HAP-1 (cell line): ENCODE results near the gene TALDO1.

Experiments
- DNase-seq, 2 experiments: peaks; one replicate each; pipeline ENCODE4 v3.0.0-alpha.2; 2016 to 2020; ENCODE audit warnings: low spot score in 2 of 2
- H3K27me3 ChIP-seq: fragments of 250-450 bp; sonication (Bioruptor Pico); 2 replicates; pipeline ENCODE4 v1.5.1; 2020; ENCODE audit warnings: low read depth, mild to moderate bottlenecking, moderate library complexity
- H3K36me3 ChIP-seq: fragments of 250-450 bp; sonication (Bioruptor Pico); replicated peaks from 2 replicates; pipeline ENCODE4 v1.5.1; 2020; ENCODE audit warnings: mild to moderate bottlenecking
- H3K4me1 ChIP-seq: fragments of 250-450 bp; sonication (Bioruptor Pico); 2 replicates; pipeline ENCODE4 v1.5.1; 2020; ENCODE audit warnings: mild to moderate bottlenecking
- H3K4me3 ChIP-seq: fragments of 250-450 bp; sonication (Bioruptor Pico); 2 replicates; pipeline ENCODE4 v1.5.1; 2020; ENCODE audit warnings: mild to moderate bottlenecking, moderate library complexity
- H3K9me3 ChIP-seq: fragments of 250-450 bp; sonication (Bioruptor Pico); 2 replicates; pipeline ENCODE4 v1.5.1; 2020; ENCODE audit warnings: mild to moderate bottlenecking, moderate library complexity
- in situ Hi-C: fragments of 300-500 bp; cut with MboI; formaldehyde crosslinking; loops from 3 replicates; pipeline ENCODE4 v1.14.3; 2020; ENCODE audit warnings: low sequenced_read_pairs, inconsistent platforms, mixed read lengths

The TALDO1 gene

DNA sequence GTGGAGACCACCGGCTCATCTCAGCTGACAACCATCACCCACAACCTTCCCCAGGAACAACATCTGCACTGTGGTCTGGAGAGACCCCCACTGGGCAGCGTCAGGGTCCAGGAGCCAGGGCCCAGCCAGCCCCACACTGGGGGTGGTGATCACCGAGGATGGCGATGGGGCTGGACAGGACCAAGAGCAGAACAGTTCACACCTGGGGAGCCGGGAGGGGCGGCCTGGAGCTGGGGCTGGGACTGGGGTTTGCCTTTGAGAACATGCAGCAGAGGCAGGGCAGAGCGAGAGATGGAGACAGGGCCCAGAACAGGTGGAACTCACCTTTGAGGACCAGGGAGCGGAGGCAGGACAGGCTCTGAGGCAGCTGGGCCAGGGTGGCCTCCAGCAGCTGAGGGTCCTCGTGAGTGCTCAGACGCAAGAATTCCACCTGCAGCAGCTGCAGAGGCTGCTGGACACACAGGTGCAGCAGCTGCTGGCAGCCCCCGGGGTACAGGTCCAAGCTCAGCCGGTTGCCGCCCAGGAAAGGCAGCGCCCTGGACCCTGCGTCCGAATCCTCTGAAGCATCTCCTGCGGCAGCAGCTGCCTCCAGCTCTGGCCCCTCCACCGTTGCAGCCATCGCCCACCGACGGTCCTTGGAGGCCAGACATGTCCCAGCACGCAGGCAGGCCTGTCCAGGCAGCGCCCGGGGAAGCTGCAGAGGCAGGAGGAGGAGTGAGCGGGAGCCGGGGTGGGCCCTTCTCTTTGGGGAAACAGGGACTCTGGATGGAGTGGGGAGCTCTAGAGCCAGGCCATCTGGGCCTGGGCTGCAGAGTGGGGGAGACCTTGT lies 56.7 kb downstream of the TALDO1 start:
- in situ Hi-C loops, result no loop called here
- Histone ChIP-seq H3K4me1 (peaks cover 20% of the 10 kb centered on the region), H3K9me3 (no peaks in the 10 kb centered on the region), H3K36me3 (peaks cover 37% of the 10 kb centered on the region), H3K4me3 (peak overlapping the region; percentile 41), H3K27me3 (no peaks in the 10 kb centered on the region)
- peak in 1 of 2 experiments; percentile 64 for DNase-seq

DNA sequence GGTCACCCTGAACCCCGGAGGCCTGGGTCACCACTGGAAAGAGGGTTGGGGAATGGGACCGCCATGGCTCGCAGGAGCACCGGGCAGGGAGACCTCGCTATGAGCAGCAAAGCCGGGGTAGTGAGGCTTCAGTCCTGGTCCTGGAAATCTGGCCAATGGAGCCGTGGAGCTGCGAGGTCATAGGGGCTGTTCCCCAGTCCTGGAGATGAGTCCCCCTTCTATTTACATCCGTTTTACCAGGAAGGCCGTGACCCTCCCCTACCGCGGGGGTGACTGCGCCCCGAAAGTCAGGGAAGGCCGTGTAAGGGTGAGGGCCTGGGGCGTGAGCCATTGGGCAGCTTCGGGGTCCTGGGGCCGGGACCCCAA lies 57.3 kb downstream of the TALDO1 start:
- H3K36me3 ChIP-seq, result peaks cover 34% of the 10 kb centered on the region
- H3K4me3 ChIP-seq, result peak overlapping the region; percentile 41
- in situ Hi-C loops, result no loop called here
- no peak for DNase-seq
- H3K4me1 ChIP-seq, result peaks cover 20% of the 10 kb centered on the region
- H3K27me3 ChIP-seq, result no peaks in the 10 kb centered on the region
- no peaks in the 10 kb centered on the region for H3K9me3 ChIP-seq

DNA sequence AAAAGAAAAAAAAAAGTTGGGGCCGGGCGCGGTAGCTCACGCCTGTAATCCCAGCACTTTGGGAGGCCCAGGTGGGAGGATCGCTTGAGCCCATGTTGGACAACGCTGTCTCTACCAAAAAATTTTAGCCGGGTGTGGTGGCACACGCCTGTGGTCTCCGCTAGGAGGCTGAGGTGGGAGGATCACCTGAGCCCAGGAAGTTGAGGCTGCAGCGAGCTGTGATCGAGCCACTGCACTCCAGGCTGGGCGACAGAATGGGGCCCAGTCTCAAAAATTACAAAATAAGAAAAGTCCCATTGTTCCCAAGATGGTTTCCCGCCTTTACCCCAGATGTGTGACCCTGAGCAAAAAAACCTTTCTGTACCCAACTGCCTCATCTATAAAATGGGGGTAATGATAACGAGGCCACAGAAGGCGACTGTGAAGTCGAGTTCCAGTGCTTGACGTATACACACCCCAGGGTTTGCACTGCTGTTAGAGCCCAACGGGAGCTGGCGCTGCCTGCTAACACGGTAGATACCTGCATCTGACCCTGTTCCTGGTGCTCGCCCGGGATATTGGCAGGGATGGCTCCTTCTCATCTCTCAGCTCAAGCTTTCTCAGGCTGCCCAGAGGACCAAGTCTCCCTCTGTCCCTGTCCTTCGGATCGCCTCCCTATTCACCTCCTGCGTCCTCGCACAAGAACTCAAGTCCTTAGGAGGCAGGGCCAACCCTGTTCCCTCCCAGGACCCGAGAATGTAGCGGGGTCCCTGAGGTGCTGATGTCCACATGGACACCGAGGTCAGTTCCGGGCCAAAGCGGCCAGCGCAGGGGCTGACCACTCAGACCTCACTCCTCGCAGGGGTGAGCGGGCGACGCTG lies 61.4 kb downstream of the TALDO1 start:
- H3K9me3 ChIP-seq, result no peaks in the 10 kb centered on the region
- H3K4me1 ChIP-seq, result peaks cover 25% of the 10 kb centered on the region
- peaks cover 43% of the 10 kb centered on the region for H3K36me3 ChIP-seq
- peak overlapping the region; percentile 98 for H3K4me3 ChIP-seq
- no peak for DNase-seq
- in situ Hi-C loops, result no loop called here
- no peaks in the 10 kb centered on the region for H3K27me3 ChIP-seq

DNA sequence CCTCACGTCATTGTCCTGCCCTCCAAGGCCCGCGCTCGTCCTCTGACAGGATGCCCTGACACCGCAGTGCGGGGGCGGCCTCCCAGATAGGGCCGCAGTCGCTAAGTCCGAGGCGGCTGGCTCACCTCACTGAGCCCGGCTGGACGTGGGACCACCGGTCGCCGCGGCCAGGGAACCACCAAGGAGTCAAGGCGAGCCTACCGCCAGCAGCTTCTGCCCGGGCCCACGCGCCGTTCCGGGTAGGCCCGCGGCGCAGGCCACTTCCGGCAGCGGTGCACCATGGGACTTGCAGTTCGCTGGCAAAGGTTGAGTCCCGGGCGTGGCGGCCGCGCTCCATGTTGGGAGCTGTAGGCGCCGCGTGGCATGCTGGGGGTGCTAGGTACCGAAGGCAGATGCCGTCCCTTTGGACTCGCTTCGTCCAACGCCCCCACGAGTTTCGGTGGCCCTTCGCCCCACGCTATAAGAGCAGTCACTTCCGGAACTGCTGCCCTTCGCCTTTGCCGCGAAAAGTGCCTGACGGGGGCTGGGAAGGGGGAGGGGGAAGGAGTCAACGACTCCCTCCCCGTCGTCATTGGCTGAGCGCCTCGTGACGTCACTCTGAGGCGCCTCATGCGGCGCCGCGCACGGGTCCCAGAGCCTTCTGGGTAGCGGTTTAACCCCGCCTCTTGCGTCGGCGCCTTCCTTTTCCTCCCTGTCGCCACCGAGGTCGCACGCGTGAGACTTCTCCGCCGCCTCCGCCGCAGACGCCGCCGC lies 62.2 kb downstream of the TALDO1 start, which contains the start of gene RPLP2:
Gene RPLP2, plus strand, starts transcription at position 681 of the 753 bp plus-strand sequence. CDS start 268 bp downstream, outside the sequence.
- Histone ChIP-seq H3K4me3 (peak within 1 kb of the TSS; percentile 98), H3K9me3 (no peaks in the 10 kb centered on the region), H3K27me3 (no peaks in the 10 kb centered on the region), H3K4me1 (peaks cover 20% of the 10 kb centered on the region), H3K36me3 (peaks cover 48% of the 10 kb centered on the region)
- in situ Hi-C loops, result no loop called here
- peak; percentile 89 to 97 for DNase-seq

DNA sequence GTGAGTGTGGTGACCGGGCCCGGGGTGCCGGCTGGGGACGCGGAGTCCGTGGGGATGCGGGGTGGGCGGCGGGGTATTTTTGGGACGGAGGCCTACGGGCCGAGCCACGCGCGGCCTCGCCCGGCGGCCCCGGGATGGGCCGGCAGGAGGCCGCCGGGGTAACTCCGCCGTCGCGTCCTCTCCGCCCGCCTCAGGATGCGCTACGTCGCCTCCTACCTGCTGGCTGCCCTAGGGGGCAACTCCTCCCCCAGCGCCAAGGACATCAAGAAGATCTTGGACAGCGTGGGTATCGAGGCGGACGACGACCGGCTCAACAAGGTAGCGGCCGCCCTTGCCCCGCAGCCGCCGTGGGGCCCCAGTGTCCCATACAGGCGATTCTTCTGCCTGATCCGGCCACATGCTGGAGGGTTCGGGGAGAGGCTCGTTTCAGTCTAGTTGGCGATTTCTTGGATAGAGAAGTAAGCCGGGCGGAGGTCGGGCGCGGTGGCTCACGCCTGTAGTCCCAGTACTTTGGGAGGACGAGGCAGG lies 62.8 kb downstream of the TALDO1 start:
- in situ Hi-C loops, result no loop called here
- H3K4me1 ChIP-seq, result peaks cover 20% of the 10 kb centered on the region
- peak overlapping the region; percentile 98 for H3K4me3 ChIP-seq
- DNase-seq, result no peak
- peaks cover 48% of the 10 kb centered on the region for H3K36me3 ChIP-seq
- no peaks in the 10 kb centered on the region for H3K27me3 ChIP-seq
- H3K9me3 ChIP-seq, result no peaks in the 10 kb centered on the region

DNA sequence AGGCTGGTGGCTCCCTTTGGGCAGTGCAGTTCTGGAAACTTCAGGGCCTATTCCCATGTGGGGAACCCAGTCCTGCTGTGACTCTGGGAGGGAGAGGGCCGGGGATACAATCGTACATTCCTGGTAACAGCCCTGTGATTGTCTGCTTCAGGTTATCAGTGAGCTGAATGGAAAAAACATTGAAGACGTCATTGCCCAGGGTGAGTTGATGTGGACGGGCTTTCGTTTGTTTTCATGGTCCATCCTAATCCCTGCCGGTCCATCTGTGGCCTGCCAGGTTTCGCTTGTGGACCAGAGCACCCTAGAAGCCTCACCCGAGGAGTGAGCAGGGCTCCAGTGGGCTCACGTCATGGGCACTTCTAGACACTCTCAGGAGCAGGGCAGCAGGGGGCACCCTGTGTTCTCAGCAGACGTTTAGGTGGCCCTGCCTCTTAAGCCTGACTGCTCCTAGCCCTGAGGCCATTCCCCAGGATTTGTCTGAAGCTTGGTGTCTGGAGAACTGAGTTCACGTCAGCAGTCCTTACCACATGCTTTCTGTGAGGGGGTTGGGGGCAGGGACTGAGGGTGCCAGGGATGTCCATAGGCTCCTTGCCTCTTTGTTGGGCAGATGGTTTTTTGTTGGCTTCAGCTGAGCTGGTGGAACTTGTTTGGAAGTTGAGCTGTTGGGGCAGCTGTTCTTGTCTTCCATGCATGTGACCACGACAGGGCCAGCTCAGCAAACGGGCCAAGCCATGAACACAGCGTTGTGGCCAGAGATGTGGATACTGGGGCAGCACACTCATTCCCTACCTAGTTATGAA lies 64.4 kb downstream of the TALDO1 start:
- H3K9me3 ChIP-seq, result no peaks in the 10 kb centered on the region
- H3K36me3 ChIP-seq, result peaks cover 48% of the 10 kb centered on the region
- DNase-seq, result peak in 1 of 2 experiments; percentile 51
- in situ Hi-C loops, result no loop called here
- peak overlapping the region; percentile 98 for H3K4me3 ChIP-seq
- no peaks in the 10 kb centered on the region for H3K27me3 ChIP-seq
- H3K4me1 ChIP-seq, result peaks cover 16% of the 10 kb centered on the region

DNA sequence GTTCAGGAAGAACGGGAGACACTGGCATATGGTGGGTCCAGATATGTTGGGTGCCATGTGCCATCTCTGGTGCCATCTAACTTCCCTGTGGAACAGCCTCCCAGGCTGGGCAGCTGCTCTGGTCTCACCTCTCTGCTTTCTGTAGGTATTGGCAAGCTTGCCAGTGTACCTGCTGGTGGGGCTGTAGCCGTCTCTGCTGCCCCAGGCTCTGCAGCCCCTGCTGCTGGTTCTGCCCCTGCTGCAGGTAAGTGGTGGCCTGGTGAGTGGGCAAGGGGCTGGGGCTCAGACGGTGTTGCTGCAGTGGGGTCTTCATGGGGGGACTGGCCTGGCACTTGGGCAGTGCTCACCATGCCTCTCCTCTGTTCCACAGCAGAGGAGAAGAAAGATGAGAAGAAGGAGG lies 65.1 kb downstream of the TALDO1 start:
- no peak for DNase-seq
- Histone ChIP-seq H3K4me3 (no peak overlapping the region), H3K9me3 (no peaks in the 10 kb centered on the region), H3K36me3 (peaks cover 48% of the 10 kb centered on the region), H3K4me1 (peaks cover 16% of the 10 kb centered on the region), H3K27me3 (no peaks in the 10 kb centered on the region)
- in situ Hi-C loops, result no loop called here

DNA sequence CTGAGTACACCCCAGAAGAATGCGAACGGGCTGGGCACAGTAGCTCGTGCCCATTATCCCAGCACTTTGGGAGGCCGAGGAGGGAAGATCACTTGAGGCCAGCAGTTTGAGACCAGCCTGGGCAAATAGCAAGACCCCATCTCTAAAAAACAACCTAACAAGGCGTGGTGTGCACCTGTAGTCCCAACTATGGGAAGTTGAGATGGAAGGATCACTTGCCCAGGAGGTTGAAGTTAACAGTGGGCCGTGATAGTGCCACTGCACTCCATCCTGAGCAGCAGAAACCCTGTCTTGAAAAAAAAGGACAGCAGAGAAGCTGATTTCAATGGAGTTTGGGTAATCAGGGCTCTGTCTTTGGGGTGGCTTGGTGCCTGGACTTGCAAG lies 65.8 kb downstream of the TALDO1 start:
- Histone ChIP-seq H3K4me3 (no peak overlapping the region), H3K36me3 (peaks cover 48% of the 10 kb centered on the region), H3K27me3 (no peaks in the 10 kb centered on the region), H3K4me1 (peaks cover 11% of the 10 kb centered on the region), H3K9me3 (no peaks in the 10 kb centered on the region)
- in situ Hi-C loops, result no loop called here
- DNase-seq, result no peak

DNA sequence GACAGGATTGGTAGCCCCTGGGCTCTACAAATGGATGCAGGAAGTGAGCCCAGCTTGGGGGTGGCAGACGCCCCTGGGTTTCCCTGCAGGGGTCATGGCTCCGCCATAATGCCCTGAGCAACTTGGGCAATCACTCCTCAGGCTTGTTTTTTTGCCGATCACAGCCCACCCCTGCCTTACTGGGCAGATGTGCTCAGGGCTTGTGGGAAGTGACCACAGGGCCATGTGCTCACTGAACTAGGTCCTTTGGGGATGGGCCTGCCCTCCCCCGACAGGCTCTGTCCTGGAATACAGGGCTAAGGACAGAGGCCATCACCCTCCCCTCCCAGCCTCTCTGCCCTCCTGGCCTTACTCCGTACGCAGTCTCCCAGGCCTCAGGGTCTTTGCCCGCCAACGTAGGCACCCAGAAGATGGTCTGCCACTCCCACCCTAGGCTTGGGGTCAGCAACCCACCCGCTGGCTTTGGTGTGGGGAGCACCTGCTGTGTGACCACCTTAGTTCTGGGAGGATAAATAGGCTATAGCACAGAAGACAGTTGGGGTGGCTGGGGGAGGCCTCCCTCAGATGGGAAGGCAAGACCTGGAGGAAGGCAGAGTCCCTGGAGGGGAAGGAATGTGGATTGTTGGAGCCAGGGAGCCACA lies 66.3 kb downstream of the TALDO1 start:
- H3K4me1 ChIP-seq, result peaks cover 6% of the 10 kb centered on the region
- H3K27me3 ChIP-seq, result no peaks in the 10 kb centered on the region
- in situ Hi-C loops, result no loop called here
- no peak overlapping the region for H3K4me3 ChIP-seq
- H3K9me3 ChIP-seq, result no peaks in the 10 kb centered on the region
- peak in 1 of 2 experiments; percentile 52 for DNase-seq
- peaks cover 48% of the 10 kb centered on the region for H3K36me3 ChIP-seq
